GM21529 (cell line): ENCODE measurements around the gene RESP18.
A peak's percentile ranks its signal among the peaks of the same experiment; 100 is the strongest.
"Not testable (repeated sequence)": the region's sequence is repeated elsewhere in the genome, so short reads cannot be mapped to it uniquely, and the experiment has no call there.

Experiments used
- ATAC-seq: cut with Tn5 transposase; IDR thresholded peaks from one replicate; pipeline ENCODE4 v1.9.1; 2021; ENCODE audit not compliant: unreplicated experiment

Gene RESP18

GRCh38 chr2:219325657-219326315 lies 6.8 kb downstream of the RESP18 start:
- ATAC-seq: no peak

- ATAC-seq: no peak
Observed at GRCh38 chr2:219325136-219325535, 7.4 kb downstream of the RESP18 start.

GRCh38 chr2:219323434-219323833 lies 9.1 kb downstream of the RESP18 start:
- no peak for ATAC-seq

GRCh38 chr2:219314804-219315468 lies 17.6 kb downstream of the RESP18 start:
- ATAC-seq: no peak

GRCh38 chr2:219312683-219313263 lies 19.8 kb downstream of the RESP18 start:
- not testable (repeated sequence) for ATAC-seq

- ATAC-seq: no peak
Observed at GRCh38 chr2:219309278-219309677, 23.3 kb downstream of the RESP18 start, which contains the start of gene PTPRN. PTPRN (minus strand) TSS chr2:219309401; CDS start chr2:219309332, 69 bp downstream.

- ATAC-seq: no peak
Observed at GRCh38 chr2:219308142-219309101, 24.1 kb downstream of the RESP18 start.

GRCh38 chr2:219306047-219306446 lies 26.5 kb downstream of the RESP18 start:
- no peak for ATAC-seq

GRCh38 chr2:219304223-219304622 lies 28.3 kb downstream of the RESP18 start:
- ATAC-seq: no peak

- ATAC-seq: no peak
Observed at GRCh38 chr2:219302412-219302968, 30.1 kb downstream of the RESP18 start.

GRCh38 chr2:219300022-219300421 lies 32.5 kb downstream of the RESP18 start:
- no peak for ATAC-seq

GRCh38 chr2:219299372-219299760 lies 33.2 kb downstream of the RESP18 start:
- ATAC-seq: no peak

- peak; percentile 57 for ATAC-seq
Observed at GRCh38 chr2:219298759-219299371, 33.7 kb downstream of the RESP18 start.

- no peak for ATAC-seq
Observed at GRCh38 chr2:219297766-219298456, 34.6 kb downstream of the RESP18 start.

GRCh38 chr2:219296631-219297391 lies 35.7 kb downstream of the RESP18 start:
- no peak for ATAC-seq

GRCh38 chr2:219296142-219296541 lies 36.4 kb downstream of the RESP18 start:
- ATAC-seq: no peak

GRCh38 chr2:219294356-219295351 lies 37.9 kb downstream of the RESP18 start:
- peak; percentile 86 for ATAC-seq

- ATAC-seq: no peak
Observed at GRCh38 chr2:219293736-219294231, 38.8 kb downstream of the RESP18 start.
